ENCODE results near the gene AKAP8.
A peak's percentile ranks its signal among the peaks of the same experiment; 100 is the strongest.

The AKAP8 gene

DNA sequence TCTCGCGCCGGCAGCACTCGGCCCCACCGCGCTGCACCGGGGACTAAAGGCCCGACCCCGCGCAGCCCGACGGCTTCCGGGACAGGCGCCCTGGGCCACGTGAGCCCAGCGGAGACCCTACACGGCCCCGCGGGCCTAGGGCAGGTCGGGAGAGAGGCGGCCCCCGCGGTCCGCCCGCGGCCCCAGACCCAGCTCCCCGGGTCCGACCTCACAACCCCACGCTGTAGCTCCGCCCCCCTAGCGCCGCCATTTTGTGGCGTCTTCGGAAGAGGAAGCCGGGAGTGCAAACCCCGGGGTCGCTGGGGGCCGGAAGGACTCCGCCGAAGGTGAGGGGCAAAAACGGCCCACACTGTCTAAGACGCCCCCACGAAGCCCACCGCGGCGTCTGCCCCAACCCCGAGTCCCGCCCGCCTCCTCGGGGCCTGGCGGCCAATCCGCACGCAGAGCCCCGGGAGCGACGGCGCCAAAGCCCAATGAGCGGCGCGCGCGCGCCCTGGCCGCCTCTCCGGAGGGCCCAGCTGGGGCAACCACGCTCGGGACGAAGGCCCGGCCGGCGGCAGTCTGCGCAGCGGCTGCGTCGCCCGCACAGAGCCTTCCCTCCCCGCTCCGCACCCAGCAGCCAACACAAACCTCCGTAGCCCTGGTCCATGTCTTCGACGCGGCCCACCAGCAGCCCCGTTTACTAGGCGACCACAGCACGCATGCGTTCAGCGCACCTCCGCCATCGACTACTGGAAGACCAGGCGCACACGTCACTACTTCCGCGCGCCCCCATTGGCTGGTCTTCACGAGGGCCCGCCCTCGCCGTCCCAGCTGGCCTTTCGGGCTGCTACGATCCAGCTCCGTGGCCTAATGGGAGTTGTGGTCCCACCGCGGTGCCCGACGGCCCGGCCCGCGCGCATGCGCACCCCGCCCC lies at the start of gene AKAP8:
Gene AKAP8, minus strand, starts transcription at position 705 of the 916 bp plus-strand sequence. Its CDS starts 56 bp downstream, at position 649.
- H3K9me3 Mint-ChIP-seq = no peaks in the 10 kb centered on the region
- no peaks in the 10 kb centered on the region for H3K36me3 Mint-ChIP-seq
- peaks cover 35% of the 10 kb centered on the region for H3K4me1 Mint-ChIP-seq
- peak within 1 kb of the TSS; percentile 96 for H3K4me3 Mint-ChIP-seq
- no peaks in the 10 kb centered on the region for H3K27me3 Mint-ChIP-seq
- H3K27ac Mint-ChIP-seq = peak within 1 kb of the TSS; percentile 100

DNA sequence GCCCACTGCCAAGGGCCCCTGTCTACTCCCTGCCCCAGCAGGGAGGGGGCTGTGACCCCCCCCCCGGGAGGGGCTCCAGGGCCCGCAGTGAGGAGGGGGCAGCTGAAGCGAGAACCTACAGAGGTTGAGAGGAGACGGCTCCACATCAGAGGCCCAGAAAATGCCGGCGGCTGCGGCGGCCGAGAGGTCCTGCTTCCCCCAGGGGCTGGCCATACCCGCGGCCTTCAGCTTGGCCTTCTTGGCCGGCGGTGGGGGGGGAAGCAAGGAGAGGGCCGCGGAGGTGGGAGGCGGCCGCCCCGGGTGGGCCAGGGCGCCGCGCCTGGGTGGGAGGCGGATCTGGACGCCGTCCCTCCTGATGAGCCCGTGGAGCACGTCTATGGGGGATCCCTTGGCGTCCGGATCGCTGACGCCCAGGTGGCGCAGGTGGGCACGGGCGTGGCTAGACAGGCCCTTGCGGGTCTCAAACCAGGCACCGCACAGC lies 48.4 kb upstream of the AKAP8 start:
- peaks cover 37% of the 10 kb centered on the region for H3K4me1 Mint-ChIP-seq
- H3K27me3 Mint-ChIP-seq = no peaks in the 10 kb centered on the region
- no peaks in the 10 kb centered on the region for H3K9me3 Mint-ChIP-seq
- peak overlapping the region; percentile 33 for H3K4me3 Mint-ChIP-seq
- peaks cover 13% of the 10 kb centered on the region for H3K36me3 Mint-ChIP-seq
- no peak overlapping the region for H3K27ac Mint-ChIP-seq

DNA sequence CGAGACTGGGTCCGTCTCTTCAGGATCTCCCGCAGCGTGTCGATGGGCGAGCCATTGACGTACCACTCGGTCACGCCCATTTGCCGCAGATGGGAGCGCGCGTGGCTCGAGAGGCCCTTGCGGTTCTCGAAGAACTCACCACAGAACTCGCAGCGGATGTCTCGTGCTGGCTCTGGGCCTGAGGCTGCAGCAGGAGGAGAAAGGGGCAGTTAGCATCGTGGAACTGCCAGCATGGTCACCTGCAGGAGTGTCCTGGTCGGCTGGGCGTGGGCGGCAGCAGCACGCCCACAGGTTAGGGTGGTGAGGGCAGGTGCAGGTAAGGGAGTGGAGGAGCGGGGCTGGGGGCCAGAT lies 47.7 kb upstream of the AKAP8 start:
- Mint-ChIP-seq H3K27ac (peak overlapping the region; percentile 51), H3K4me1 (peaks cover 36% of the 10 kb centered on the region), H3K4me3 (no peak overlapping the region), H3K36me3 (peaks cover 16% of the 10 kb centered on the region), H3K9me3 (no peaks in the 10 kb centered on the region), H3K27me3 (no peaks in the 10 kb centered on the region)

DNA sequence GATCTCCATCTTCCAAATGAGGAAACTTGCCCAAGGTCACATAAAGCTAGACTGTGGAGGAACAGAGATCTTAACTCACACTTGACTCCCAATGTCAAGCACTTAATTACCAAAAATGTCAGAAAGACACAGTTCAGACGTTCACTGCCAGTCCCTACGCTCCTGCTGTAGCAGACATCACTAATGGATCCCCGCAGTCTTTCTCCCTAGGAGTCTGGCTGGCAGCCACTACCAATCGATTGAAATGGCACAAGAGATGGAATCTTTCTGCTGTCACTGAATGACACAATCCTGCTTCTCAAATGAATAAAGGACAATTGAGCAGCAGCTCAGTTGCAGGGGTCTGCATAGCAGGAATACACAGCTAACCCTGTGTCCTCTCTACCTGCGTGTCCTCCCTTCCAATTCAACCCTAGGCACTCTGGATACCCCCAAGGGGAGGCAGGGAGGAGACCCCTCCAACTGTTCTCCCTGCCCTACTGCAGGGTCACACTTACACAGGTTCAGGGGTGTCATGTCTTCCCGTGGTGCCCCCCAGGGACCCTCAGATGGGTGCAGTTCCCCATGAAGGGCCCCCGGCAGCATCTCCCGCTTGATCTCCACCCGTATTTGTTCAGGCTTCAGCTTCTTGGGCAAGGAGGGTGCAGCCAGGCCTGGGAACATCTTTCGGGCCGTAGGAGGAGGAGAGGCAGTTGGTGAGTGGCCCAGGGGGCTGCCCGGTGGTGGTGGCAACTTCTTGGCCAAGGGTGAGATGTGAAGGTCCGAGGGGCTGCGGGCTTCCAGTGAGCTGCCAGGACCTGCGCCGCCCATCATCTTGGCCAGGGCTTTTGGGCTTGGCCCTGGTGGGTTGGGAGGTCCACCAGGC lies 47.1 kb upstream of the AKAP8 start:
- Mint-ChIP-seq H3K9me3 (no peaks in the 10 kb centered on the region), H3K4me3 (no peak overlapping the region), H3K27me3 (no peaks in the 10 kb centered on the region), H3K36me3 (peaks cover 17% of the 10 kb centered on the region), H3K4me1 (peaks cover 35% of the 10 kb centered on the region), H3K27ac (no peak overlapping the region)

DNA sequence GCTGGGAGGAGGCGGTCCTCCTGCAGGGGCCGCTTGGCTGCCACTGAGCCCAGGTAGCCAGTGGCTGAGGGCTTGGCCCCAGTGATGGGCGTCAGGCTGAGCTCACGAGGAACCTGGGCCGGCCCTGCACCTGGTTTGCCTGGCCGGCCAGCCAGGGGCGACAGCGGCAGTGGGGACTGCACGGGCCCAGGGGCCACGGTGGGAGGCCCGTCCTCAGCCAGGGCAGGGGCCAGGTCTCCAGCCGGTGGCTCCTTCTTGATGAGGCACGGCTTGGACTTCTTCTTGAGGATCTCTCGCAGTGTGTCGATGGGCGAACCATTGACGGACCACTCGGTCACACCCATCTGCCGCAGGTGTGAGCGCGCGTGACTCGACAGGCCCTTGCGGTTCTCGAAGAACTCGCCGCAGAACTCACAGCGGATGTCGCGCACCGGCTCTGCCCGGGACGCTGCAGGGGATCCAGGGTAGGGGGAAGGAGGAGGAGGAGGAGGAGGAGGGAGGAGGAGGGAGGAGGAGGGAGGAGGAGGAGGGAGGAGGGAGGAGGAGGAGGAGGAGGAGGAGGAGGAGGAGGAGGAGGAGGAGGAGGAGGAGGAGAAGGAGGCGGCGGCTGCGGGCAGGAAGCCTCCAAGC lies 45.8 kb upstream of the AKAP8 start:
- Mint-ChIP-seq H3K36me3 (peaks cover 17% of the 10 kb centered on the region), H3K27ac (no peak overlapping the region), H3K4me1 (peaks cover 22% of the 10 kb centered on the region), H3K9me3 (no peaks in the 10 kb centered on the region), H3K27me3 (no peaks in the 10 kb centered on the region), H3K4me3 (no peak overlapping the region)

DNA sequence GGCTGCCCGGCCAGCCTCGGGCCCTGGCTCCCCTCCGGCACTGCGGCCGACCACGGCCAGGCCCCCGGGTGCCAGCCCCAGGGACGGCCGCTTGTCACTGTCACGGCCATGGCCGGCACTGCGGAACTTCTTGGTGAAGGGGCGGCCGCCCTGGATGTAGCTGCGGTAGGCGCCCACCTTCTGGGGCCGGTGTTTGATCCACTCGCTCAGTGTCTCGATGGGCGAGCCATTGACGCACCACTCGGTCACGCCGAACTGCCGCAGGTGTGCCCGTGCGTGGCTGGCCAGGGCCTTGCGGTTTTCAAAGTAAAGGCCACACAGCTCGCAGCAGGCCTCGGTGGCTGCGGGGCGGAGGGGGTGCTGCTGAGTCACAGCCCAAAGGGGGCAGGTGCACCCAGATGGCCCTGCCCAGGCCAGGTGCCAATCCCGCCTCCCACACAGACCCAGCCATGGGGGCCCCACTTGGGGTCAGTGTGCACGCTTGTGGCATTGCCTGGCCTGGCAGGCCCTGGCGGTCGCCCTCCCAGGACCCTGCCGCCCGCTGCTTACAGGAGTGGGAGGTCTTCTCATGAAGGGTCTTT lies 45.2 kb upstream of the AKAP8 start:
- H3K4me3 Mint-ChIP-seq = no peak overlapping the region

DNA sequence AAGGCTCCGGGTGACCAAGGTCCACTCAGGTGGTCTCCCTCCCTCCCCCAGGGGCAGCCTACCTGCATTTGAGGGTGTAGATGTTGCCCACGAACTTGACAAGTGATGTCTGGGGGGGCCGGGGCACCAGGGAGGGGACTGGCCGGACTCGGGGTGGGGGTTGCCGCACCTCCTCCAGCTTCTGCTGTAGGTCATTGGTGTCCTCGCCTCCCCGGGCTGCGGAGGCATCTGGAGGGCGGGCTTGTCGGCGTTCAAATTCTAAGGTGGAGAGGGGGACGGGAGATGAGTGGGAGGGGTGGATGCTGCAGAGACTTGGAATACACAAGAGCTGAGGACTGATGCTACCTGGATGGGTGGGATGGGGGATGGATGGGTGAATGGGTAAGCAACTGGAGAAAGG lies 44.5 kb upstream of the AKAP8 start:
- no peak overlapping the region for H3K27ac Mint-ChIP-seq
- no peaks in the 10 kb centered on the region for H3K9me3 Mint-ChIP-seq
- H3K4me1 Mint-ChIP-seq = peaks cover 28% of the 10 kb centered on the region
- no peak overlapping the region for H3K4me3 Mint-ChIP-seq
- peaks cover 20% of the 10 kb centered on the region for H3K36me3 Mint-ChIP-seq
- H3K27me3 Mint-ChIP-seq = no peaks in the 10 kb centered on the region

More for the DNA sequence above, 45.2 kb upstream of the AKAP8 start:
- no peak overlapping the region for H3K27ac Mint-ChIP-seq
- no peaks in the 10 kb centered on the region for H3K27me3 Mint-ChIP-seq
- H3K4me1 Mint-ChIP-seq = peaks cover 22% of the 10 kb centered on the region
- peaks cover 19% of the 10 kb centered on the region for H3K36me3 Mint-ChIP-seq
- no peaks in the 10 kb centered on the region for H3K9me3 Mint-ChIP-seq

DNA sequence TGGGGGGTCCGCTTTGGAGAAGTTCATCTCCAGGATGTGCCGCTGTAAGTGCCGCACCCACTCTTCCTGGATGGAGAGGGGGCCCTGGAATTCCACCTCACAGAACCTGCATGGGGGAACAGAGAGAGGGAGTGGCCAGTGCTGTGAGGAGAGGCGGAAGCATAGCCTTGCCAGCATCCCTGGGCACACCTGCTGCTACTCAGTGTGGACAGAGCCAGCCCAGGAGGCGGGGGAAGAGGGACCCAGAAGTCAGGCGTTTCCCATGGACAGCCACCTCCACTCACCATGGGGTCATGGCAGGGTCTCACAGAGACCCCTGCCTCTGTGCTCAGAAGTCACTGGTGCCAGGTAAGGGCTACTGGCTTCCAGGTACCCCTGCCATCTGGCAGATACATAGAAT lies 43.5 kb upstream of the AKAP8 start:
- peaks cover 20% of the 10 kb centered on the region for H3K36me3 Mint-ChIP-seq
- H3K4me1 Mint-ChIP-seq = peaks cover 25% of the 10 kb centered on the region
- no peaks in the 10 kb centered on the region for H3K9me3 Mint-ChIP-seq
- no peaks in the 10 kb centered on the region for H3K27me3 Mint-ChIP-seq
- no peak overlapping the region for H3K4me3 Mint-ChIP-seq
- H3K27ac Mint-ChIP-seq = no peak overlapping the region

DNA sequence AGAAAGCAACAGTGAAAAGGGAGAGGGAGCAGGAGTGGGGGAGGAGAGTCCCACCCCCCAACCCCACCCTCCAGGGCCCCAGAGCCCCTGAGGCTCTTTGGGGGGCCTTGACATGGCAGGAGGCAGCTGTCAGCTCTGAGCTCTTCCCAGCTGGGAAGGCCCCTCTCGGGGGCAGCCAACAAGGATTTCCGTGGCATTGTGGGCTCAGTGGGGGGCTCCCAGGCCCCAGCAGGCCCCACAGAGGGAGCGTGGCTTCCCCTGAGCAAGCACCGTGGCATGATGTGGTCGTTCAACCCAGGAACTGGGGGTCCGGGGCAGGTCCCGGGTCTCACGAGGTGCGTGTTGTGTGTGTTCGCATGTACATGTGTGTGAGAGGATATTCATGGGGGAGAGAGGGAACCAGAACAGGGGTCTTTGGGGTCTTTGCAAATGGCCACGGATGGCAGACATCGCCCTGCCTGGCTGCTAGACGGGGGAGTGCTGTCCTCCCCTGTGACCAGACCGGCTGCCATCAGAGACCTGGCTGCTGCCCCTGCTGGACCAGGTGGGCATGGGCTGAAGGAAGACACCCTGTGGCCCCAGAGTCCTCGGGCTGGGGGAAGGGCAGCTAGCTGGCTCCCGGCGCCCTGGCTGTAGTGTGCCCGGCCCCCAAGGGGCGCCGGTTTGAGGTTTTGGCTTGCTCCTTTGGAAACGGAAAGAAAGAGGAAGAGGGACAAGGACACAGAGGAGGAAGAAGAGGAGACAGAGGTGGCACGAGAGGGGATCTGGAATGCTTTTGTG lies 42.9 kb upstream of the AKAP8 start:
- H3K27ac Mint-ChIP-seq = no peak overlapping the region

DNA sequence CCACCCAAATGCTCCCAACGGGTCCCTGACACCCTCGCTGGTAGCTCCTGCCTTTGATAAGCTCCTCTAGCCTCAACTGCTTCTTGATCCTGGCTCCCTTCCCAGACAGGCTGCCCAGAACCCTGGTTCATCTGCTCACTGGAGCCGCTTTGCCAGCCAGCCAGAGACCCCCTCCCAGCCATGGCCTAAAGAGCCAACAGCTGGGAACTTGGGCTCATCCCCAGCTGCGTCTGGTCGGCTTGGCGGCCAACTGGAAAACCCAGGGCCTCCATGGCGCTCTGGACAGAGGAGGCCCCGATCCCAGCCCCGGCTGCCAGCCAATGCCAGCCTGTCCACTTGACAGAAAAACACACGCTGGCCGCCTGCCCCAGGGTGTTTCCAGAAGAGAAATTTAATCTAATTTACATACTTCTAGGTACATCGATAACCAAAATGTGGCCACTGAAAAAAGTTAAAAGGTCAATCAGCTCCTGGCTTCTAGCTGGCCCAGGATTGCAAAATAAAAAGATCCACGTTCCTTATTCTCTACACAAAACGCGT lies 42.2 kb upstream of the AKAP8 start:
- H3K36me3 Mint-ChIP-seq = peaks cover 20% of the 10 kb centered on the region
- H3K9me3 Mint-ChIP-seq = no peaks in the 10 kb centered on the region
- peaks cover 32% of the 10 kb centered on the region for H3K4me1 Mint-ChIP-seq
- H3K27ac Mint-ChIP-seq = no peak overlapping the region
- no peak overlapping the region for H3K4me3 Mint-ChIP-seq
- no peaks in the 10 kb centered on the region for H3K27me3 Mint-ChIP-seq

More for the DNA sequence above, 42.9 kb upstream of the AKAP8 start:
- no peak overlapping the region for H3K4me3 Mint-ChIP-seq
- H3K27me3 Mint-ChIP-seq = no peaks in the 10 kb centered on the region
- H3K9me3 Mint-ChIP-seq = no peaks in the 10 kb centered on the region
- peaks cover 29% of the 10 kb centered on the region for H3K4me1 Mint-ChIP-seq
- H3K36me3 Mint-ChIP-seq = peaks cover 20% of the 10 kb centered on the region

DNA sequence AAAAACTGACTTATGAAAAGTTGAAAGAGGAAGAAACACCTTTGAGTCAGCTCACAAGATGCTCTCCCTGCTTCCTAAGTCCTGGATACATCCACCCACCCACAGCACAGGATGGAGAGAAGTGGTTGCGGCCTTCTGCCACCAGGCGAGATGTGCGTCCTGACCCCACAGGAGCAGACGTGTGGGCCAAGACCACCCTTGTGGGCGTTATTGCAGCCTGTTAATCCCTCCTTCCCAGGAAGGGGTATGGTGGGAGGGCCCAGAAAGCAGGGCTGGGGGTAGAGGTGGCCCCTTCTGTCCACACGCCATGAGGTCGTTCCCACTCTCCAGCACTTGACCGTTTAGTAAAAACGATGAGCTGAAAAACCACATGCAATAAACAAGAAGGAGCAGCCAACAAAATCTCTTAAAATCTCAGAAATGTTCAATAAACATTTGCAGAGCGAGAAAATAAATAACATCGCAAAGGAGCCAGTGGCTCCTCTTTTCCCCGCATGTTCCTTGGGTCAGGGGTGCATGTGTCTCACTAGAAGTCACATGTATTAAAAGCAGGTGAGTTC lies 41.6 kb upstream of the AKAP8 start:
- Mint-ChIP-seq H3K4me3 (no peak overlapping the region), H3K27ac (no peak overlapping the region), H3K36me3 (peaks cover 19% of the 10 kb centered on the region), H3K9me3 (no peaks in the 10 kb centered on the region), H3K27me3 (no peaks in the 10 kb centered on the region), H3K4me1 (peaks cover 35% of the 10 kb centered on the region)

DNA sequence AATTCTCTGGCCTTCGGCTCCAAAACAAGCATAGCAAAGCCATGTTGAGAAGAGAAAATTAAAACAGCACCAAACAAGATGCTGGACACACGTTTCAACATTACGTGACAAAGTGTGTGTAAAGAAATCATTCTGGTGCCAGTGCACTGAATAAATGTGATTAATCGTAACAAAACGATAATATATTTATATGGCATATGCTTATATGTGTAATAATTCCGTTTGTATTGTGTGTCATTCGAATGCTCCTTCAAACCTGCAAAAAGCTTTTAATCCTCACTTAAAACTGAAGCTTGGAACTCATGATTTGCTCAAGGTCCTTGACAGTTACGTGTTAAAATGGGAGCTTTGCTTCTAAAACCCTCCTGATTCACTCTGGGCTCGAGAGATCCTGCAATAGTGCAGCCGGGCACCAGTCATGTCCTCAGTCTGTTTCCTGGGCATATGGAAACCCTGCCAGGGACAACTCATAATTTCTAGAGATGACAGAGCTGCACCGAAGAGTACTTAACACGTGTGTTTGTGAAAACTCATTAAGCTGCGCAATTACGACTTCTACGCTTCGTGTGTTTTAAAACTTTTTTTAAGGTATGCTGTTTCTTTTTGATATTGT lies 39.9 kb upstream of the AKAP8 start:
- H3K9me3 Mint-ChIP-seq = no peaks in the 10 kb centered on the region
- no peaks in the 10 kb centered on the region for H3K27me3 Mint-ChIP-seq
- H3K4me3 Mint-ChIP-seq = peak overlapping the region; percentile 96
- peaks cover 40% of the 10 kb centered on the region for H3K4me1 Mint-ChIP-seq
- H3K27ac Mint-ChIP-seq = peak overlapping the region; percentile 80
- H3K36me3 Mint-ChIP-seq = peaks cover 18% of the 10 kb centered on the region

DNA sequence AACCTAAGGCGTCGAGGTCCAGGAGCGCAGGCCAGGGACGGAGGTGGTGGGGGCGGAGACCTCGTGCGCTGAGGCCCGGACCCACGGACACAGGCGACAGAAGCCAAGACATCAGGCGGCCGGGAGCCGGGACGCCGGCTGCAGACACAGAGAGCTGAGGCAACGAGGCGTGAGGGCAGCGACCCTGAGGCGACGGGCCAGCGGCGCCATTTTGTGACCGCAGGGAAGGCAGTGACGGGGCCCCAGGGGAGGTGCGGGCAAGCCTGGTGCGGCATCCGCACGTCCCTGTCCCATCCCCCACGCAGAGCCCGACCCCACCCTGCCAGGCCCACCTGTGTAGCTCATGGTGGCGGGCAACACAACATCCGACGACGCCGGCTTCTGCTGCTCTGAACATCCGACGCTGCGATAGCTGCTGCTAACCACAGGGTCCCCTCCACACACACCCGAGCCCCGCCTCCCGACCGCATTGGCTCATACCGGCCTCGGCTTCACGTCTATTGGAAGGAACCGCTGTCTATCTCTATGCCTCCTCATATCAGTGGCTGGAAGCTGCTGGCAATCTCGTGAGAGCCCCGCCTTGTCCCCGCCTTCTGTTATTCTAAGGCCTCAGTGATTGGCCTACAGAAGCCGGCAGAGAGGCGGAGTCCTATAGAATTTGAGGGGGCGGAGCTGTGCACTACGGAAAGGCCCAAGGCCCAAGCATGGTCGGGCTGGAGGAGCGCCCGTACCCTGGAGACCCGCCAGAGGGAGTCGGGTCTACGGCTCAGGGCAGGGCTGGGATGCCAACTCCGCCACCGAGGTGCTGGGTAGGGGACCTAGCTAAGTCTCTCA lies 39.2 kb upstream of the AKAP8 start, which contains the start of gene AKAP8L:
Gene AKAP8L, minus strand, starts transcription at position 410 of the 834 bp plus-strand sequence. Its CDS starts 65 bp downstream, at position 345.
- Mint-ChIP-seq H3K4me3 (peak within 1 kb of the TSS; percentile 96), H3K27ac (peak within 1 kb of the TSS; percentile 95), H3K4me1 (peaks cover 40% of the 10 kb centered on the region), H3K36me3 (peaks cover 18% of the 10 kb centered on the region), H3K9me3 (no peaks in the 10 kb centered on the region), H3K27me3 (no peaks in the 10 kb centered on the region)

All from activated naive CD4-positive, alpha-beta T cell treated with anti-CD3 and anti-CD28 coated beads, Interleukin-2, amount 50 U/mL, for 24 hours (primary cell).